Omental fat pad (tissue), 4 donors: ENCODE measurements around the gene ACAD11. TPM values are rescaled to one million over a fixed set of nuclear protein-coding genes. Genes with fewer than 3 reads are reported as not detected.
"Not testable (repeated sequence)": the region's sequence is repeated elsewhere in the genome, so short reads cannot be mapped to it uniquely, and the experiment has no call there.

Experiments used
- ATAC-seq: fragments of 150-250 bp; one replicate; pipeline ENCODE4 v1.9.1; 2016; ENCODE audit warnings: mild to moderate bottlenecking, moderate library complexity; ENCODE audit not compliant: low FRiP score
- DNase-seq: peaks from one replicate; pipeline ENCODE4 v3.0.0-alpha.2; 2019; ENCODE audit warnings: low spot score
- total RNA-seq, 4 donors: library from RNA; depleted of rRNA; stranded (reverse); fragments of >200 nt; gene quantifications; one replicate each; pipeline ENCODE4 v1.1.0, GENCODE V29; 2016
- TF ChIP-seq, protein P1 (sequence below), 3 donors: fragments of 450-650 bp; IDR thresholded peaks; one replicate each; pipeline ENCODE4 v1.5.1; 2016 to 2017; ENCODE audit warnings: antibody characterized with exemption in 3 of 3, mild to moderate bottlenecking in 3 of 3, moderate library complexity in 2 of 3

The ACAD11 gene
- total RNA-seq, 4 donors from 2014 or later = 25.7 to 41.3 (median 35.8) TPM

DNA sequence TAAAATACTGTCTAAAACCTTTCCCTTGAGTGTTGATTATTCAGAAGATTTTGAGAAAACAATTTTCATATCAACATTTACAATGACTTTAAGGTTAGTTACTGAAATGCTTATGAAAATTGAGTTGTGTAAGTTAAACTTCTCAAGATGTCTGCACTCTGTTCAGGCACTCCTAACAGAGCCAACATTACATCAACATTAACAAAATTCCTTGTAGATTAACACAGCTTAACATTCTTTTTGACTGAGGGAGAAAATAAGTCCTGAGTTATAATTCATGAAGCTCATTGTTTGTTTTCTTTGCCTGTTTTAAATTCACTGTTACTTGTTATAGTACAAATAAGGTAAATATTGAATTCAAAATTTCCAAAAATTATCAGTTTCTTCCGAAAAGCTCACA is 53.5 kb downstream of the ACAD11 start:
- DNase-seq (no peak), ATAC-seq (no peak)
- TF ChIP-seq, protein P1, sequence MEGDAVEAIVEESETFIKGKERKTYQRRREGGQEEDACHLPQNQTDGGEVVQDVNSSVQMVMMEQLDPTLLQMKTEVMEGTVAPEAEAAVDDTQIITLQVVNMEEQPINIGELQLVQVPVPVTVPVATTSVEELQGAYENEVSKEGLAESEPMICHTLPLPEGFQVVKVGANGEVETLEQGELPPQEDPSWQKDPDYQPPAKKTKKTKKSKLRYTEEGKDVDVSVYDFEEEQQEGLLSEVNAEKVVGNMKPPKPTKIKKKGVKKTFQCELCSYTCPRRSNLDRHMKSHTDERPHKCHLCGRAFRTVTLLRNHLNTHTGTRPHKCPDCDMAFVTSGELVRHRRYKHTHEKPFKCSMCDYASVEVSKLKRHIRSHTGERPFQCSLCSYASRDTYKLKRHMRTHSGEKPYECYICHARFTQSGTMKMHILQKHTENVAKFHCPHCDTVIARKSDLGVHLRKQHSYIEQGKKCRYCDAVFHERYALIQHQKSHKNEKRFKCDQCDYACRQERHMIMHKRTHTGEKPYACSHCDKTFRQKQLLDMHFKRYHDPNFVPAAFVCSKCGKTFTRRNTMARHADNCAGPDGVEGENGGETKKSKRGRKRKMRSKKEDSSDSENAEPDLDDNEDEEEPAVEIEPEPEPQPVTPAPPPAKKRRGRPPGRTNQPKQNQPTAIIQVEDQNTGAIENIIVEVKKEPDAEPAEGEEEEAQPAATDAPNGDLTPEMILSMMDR (IDR thresholded peaks at IDR 0.05) = no peak

DNA sequence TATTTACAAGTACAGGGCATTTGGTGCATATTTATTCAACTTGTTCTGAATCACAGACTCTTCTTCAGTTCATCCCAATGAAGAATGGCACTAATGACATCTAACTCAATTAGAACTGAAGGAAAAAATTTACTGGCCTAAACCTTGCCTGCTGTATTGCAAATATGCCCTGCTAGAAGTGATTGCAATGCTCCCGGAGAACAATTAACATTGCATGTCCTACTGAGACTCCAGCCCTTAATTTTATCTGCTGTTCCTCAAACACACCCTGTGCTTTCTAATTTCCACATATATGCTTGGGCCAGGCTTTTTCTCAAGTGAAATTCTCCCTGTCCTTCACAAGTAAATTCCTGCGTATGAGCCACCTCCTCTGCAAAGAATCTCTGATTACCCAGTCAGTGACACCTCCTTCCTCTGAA is 54.2 kb downstream of the ACAD11 start:
- TF ChIP-seq, protein P1 (IDR thresholded peaks at IDR 0.05) = no peak
- no peak for ATAC-seq
- DNase-seq = no peak

DNA sequence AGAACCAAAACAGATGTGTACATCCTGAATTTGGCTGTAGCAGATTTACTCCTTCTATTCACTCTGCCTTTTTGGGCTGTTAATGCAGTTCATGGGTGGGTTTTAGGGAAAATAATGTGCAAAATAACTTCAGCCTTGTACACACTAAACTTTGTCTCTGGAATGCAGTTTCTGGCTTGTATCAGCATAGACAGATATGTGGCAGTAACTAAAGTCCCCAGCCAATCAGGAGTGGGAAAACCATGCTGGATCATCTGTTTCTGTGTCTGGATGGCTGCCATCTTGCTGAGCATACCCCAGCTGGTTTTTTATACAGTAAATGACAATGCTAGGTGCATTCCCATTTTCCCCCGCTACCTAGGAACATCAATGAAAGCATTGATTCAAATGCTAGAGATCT is 59.0 kb downstream of the ACAD11 start:
- DNase-seq, ATAC-seq: not testable (repeated sequence)

DNA sequence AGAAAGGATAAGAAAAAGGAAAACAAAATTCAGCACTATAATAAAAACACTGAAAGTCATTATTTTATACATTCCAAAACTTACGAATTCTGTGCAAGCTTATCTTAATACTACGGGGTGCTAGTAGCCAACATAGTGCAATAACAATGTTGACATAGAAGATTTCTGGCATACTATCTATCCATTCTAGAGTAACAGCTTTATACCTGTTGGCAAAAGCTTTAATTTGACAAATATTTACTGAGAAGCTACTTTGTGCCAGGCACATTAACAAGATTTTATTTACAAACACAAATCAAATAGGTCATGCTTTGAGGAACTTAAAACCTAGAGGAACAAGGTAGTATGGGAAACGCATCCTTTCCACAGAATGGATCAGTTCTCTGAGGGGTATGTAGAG is 61.4 kb downstream of the ACAD11 start:
- ATAC-seq = no peak
- TF ChIP-seq, protein P1 (IDR thresholded peaks at IDR 0.05) = no peak
- DNase-seq = no peak

DNA sequence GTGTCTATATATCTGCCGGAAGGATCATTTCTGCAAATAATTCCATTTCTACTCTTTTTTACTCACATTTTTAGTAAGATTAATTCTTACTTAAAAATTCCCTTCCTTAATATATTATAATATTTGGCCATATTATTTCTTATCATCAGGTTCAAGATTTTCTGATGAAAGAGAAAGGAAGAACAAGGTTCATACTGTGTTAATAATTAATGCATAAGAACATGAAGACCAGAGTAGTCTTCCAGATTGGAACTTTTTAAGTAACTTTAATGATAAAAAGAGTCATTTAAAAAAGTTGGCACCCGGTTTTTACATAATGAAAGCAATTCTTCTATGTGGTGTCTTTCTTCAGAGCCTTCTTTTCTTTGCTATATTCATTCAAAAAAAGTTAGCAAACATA is 61.9 kb downstream of the ACAD11 start:
- DNase-seq (no peak), ATAC-seq (no peak)
- TF ChIP-seq, protein P1 (IDR thresholded peaks at IDR 0.05) = no peak

DNA sequence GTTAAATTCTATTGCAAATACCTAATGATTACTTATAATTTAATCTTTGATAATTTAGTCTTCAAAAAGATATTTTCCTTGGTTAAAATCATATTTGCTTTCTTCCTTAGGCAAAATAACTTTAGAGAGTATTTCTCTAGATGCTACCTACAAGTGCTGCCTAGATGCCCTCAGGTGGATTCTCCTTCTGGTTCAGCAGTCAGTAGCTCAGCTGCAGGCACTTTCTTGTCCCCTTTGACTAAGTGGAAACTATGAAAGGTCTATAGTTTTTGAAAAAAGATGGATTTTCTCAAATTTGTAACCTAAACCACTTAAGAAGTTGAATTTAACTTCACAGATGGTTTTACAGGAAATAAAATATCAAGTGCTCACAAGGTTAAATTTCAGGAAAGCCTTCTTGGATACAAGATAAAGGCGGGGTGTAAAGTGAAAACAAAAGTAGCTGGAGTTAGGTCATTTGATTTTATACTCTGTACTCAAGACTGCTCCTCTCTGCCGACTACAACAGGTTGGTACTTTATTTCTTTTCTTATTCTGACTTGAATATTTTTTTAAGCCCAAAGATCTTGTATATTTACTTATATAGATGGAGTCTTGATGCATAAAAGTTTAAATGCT is 62.7 kb downstream of the ACAD11 start, which contains the start of gene ACKR4:
ACKR4 (plus strand) TSS at position 455 of the 618 bp plus-strand sequence. CDS start 3,128 bp downstream, outside the sequence.
- ATAC-seq (no peak), DNase-seq (no peak)
- TF ChIP-seq, protein P1 (IDR thresholded peaks at IDR 0.05) = no peak

DNA sequence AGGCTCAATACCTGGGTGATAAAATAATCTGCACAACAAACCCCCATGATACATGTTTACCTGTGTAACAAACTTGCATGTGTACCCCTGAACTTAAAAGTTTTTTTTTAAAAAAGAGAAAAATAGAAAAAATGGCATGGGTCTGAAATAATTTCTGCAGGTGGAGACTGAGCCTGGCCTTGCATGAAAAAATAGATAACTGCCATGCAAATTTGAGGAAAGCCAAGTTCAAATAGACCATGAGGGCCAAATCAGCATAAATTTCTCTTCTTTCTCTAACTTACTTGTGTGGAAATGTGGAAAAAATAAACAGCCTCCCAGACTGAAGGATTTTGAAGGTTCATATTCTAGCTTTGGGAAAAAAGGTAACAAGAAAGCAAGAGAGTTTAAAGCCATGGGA is 63.3 kb downstream of the ACAD11 start:
- TF ChIP-seq, protein P1 (IDR thresholded peaks at IDR 0.05) = no peak
- ATAC-seq = no peak
- no peak for DNase-seq
